ENCODE data around the gene PTPRZ1. TPM values are rescaled to one million over a fixed set of nuclear protein-coding genes. Genes with fewer than 3 reads are reported as not detected.

Gene PTPRZ1
- total RNA-seq, 3 donors from 2014 or later (not counting 1 experiment from before 2014, with no cell fraction given) = not detected

- Mint-ChIP-seq H3K27me3 (ENCODE audit: low read depth in 2 of 2) (no peaks in the 10 kb centered on the region), H3K9me3 (peaks cover 0 to 3% of the 10 kb centered on the region in 2 donors), H3K4me1 (no peaks in the 10 kb centered on the region), H3K36me3 (no peaks in the 10 kb centered on the region), H3K4me3 (no peak overlapping the region), H3K27ac (no peak overlapping the region)
- intact Hi-C loops (cut with micrococcal nuclease) = no loop called here
- 87% methylated on average over 6 of the region's 6 CpGs for WGBS (ENCODE audit: insufficient coverage)
- H3K9me3 ChIP-seq (ENCODE audit: control insufficient read depth, insufficient read depth, low read length) = no peaks in the 10 kb centered on the region
- no peak overlapping the region for H3K4me3 ChIP-seq (ENCODE audit: low read length)
- no peaks in the 10 kb centered on the region for H3K36me3 ChIP-seq (ENCODE audit: control insufficient read depth, insufficient read depth, low read length)
- no peaks in the 10 kb centered on the region for H3K4me1 ChIP-seq (ENCODE audit: control insufficient read depth, insufficient read depth, low read length)
- TF ChIP-seq, protein P1, sequence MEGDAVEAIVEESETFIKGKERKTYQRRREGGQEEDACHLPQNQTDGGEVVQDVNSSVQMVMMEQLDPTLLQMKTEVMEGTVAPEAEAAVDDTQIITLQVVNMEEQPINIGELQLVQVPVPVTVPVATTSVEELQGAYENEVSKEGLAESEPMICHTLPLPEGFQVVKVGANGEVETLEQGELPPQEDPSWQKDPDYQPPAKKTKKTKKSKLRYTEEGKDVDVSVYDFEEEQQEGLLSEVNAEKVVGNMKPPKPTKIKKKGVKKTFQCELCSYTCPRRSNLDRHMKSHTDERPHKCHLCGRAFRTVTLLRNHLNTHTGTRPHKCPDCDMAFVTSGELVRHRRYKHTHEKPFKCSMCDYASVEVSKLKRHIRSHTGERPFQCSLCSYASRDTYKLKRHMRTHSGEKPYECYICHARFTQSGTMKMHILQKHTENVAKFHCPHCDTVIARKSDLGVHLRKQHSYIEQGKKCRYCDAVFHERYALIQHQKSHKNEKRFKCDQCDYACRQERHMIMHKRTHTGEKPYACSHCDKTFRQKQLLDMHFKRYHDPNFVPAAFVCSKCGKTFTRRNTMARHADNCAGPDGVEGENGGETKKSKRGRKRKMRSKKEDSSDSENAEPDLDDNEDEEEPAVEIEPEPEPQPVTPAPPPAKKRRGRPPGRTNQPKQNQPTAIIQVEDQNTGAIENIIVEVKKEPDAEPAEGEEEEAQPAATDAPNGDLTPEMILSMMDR (IDR thresholded peaks at IDR 0.05) = no peak
- ATAC-seq (no peak), DNase-seq (no peak)
- H3K27ac ChIP-seq (ENCODE audit: low read length) = no peak overlapping the region
- no peaks in the 10 kb centered on the region for H3K27me3 ChIP-seq (ENCODE audit: control insufficient read depth, insufficient read depth, low read length)
Measured at GRCh38 chr7:121936951-121937623, 64.1 kb downstream of the PTPRZ1 start.

DNA sequence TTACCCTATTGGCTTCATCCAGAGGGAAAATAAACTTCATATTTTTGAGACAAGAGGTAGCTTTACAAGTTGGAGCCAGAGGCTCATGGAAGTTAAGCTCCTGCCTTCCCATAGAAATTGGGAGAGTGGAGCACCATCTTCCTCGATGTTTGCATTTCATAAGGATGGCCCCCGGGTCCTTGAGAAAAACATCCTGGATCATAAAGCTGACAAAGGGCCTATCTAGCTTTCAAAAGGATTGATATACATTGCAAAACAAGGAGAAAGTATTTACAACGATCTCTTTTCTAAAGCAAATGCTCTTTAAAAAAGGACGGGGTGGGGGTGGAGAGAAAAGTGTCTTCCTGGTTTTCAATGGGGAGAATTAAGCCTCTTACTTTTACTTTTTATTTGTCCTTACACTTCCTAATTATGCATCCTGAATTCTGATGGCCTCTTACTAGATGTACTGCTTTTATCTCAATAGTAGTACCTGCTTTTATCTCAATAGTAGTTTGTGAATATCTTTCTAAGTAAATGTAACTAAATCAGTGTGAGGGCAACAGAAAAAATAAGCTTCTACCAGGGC lies 65.6 kb downstream of the PTPRZ1 start:
- no peaks in the 10 kb centered on the region for H3K36me3 Mint-ChIP-seq
- ATAC-seq (no peak), DNase-seq (no peak)
- no peaks in the 10 kb centered on the region for H3K27me3 Mint-ChIP-seq (ENCODE audit: low read depth in 2 of 2)
- H3K9me3 Mint-ChIP-seq = peaks cover 0 to 3% of the 10 kb centered on the region in 2 donors
- Histone ChIP-seq H3K36me3 (ENCODE audit: control insufficient read depth, insufficient read depth, low read length) (no peaks in the 10 kb centered on the region), H3K9me3 (ENCODE audit: control insufficient read depth, insufficient read depth, low read length) (no peaks in the 10 kb centered on the region), H3K4me1 (ENCODE audit: control insufficient read depth, insufficient read depth, low read length) (no peaks in the 10 kb centered on the region), H3K4me3 (ENCODE audit: low read length) (no peak overlapping the region), H3K27ac (ENCODE audit: low read length) (no peak overlapping the region), H3K27me3 (ENCODE audit: control insufficient read depth, insufficient read depth, low read length) (no peaks in the 10 kb centered on the region)
- TF ChIP-seq, protein P1 (IDR thresholded peaks at IDR 0.05) = no peak
- 15% methylated on average over 2 of the region's 4 CpGs for WGBS (ENCODE audit: insufficient coverage)
- H3K4me3 Mint-ChIP-seq = no peak overlapping the region
- H3K27ac Mint-ChIP-seq = no peak overlapping the region
- no peaks in the 10 kb centered on the region for H3K4me1 Mint-ChIP-seq
- intact Hi-C loops (cut with micrococcal nuclease) = no loop called here

- H3K4me1 Mint-ChIP-seq = no peaks in the 10 kb centered on the region
- ATAC-seq = no peak
- H3K27ac Mint-ChIP-seq = no peak overlapping the region
- H3K36me3 Mint-ChIP-seq = no peaks in the 10 kb centered on the region
- peaks cover 0 to 3% of the 10 kb centered on the region in 2 donors for H3K9me3 Mint-ChIP-seq
- no peak overlapping the region for H3K4me3 ChIP-seq (ENCODE audit: low read length)
- no peak overlapping the region for H3K27ac ChIP-seq (ENCODE audit: low read length)
- no peaks in the 10 kb centered on the region for H3K27me3 ChIP-seq (ENCODE audit: control insufficient read depth, insufficient read depth, low read length)
- TF ChIP-seq, protein P1 (IDR thresholded peaks at IDR 0.05) = no peak
- H3K27me3 Mint-ChIP-seq (ENCODE audit: low read depth in 2 of 2) = no peaks in the 10 kb centered on the region
- intact Hi-C loops (cut with micrococcal nuclease) = no loop called here
- DNase-seq = no peak
- WGBS (ENCODE audit: insufficient coverage) = 72% methylated on average over 3 of the region's 3 CpGs
- no peak overlapping the region for H3K4me3 Mint-ChIP-seq
- no peaks in the 10 kb centered on the region for H3K36me3 ChIP-seq (ENCODE audit: control insufficient read depth, insufficient read depth, low read length)
- H3K4me1 ChIP-seq (ENCODE audit: control insufficient read depth, insufficient read depth, low read length) = no peaks in the 10 kb centered on the region
- no peaks in the 10 kb centered on the region for H3K9me3 ChIP-seq (ENCODE audit: control insufficient read depth, insufficient read depth, low read length)
Measured at GRCh38 chr7:121940918-121941317, 68.0 kb downstream of the PTPRZ1 start.

Data from natural killer cell (primary cell).